NCI-H1105 (cell line): Measurements from ENCODE around the gene LRRTM4.

ENCODE experiments used
- DNase-seq: peaks from one replicate; lab custom pipeline; 2025; lab: John Stamatoyannopoulos, UW

Gene LRRTM4

GRCh38 chr2:77521931-77522470, at the start of gene LRRTM4:
LRRTM4 (minus strand) TSS chr2:77522376.
- DNase-seq = peak; percentile 18

- no peak for DNase-seq
These were observed 49.4 kb upstream of the LRRTM4 start for GRCh38 chr2:77571545-77571944.

GRCh38 chr2:77567723-77568122, 45.5 kb upstream of the LRRTM4 start:
- DNase-seq = no peak

- no peak for DNase-seq
These were observed 44.4 kb upstream of the LRRTM4 start for GRCh38 chr2:77566582-77566981.

- no peak for DNase-seq
These were observed 44.0 kb upstream of the LRRTM4 start for GRCh38 chr2:77566131-77566530.

- DNase-seq = no peak
These were observed 30.8 kb upstream of the LRRTM4 start for GRCh38 chr2:77552956-77553355.

GRCh38 chr2:77538031-77538430, 15.9 kb upstream of the LRRTM4 start:
- DNase-seq = no peak

- no peak for DNase-seq
These were observed 712 bp upstream of the LRRTM4 start for GRCh38 chr2:77522888-77523287.

- no peak for DNase-seq
These were observed 656 bp downstream of the LRRTM4 start for GRCh38 chr2:77521548-77521891.

- no peak for DNase-seq
These were observed 1.3 kb downstream of the LRRTM4 start for GRCh38 chr2:77520641-77521547.

GRCh38 chr2:77519888-77520506, 2.2 kb downstream of the LRRTM4 start:
- no peak for DNase-seq

GRCh38 chr2:77519164-77519887, 2.9 kb downstream of the LRRTM4 start:
- no peak for DNase-seq

- no peak for DNase-seq
These were observed 3.9 kb downstream of the LRRTM4 start for GRCh38 chr2:77518311-77518710.

GRCh38 chr2:77513191-77513590, 9.0 kb downstream of the LRRTM4 start:
- no peak for DNase-seq

- DNase-seq = no peak
These were observed 9.7 kb downstream of the LRRTM4 start for GRCh38 chr2:77512507-77512906.

GRCh38 chr2:77508511-77508910, 13.7 kb downstream of the LRRTM4 start:
- no peak for DNase-seq

GRCh38 chr2:77507657-77508056, 14.5 kb downstream of the LRRTM4 start:
- DNase-seq = no peak

GRCh38 chr2:77488141-77488540, 34.0 kb downstream of the LRRTM4 start:
- no peak for DNase-seq

- DNase-seq = no peak
These were observed 34.9 kb downstream of the LRRTM4 start for GRCh38 chr2:77487074-77487803.

GRCh38 chr2:77484026-77484425, 38.1 kb downstream of the LRRTM4 start:
- no peak for DNase-seq

GRCh38 chr2:77479895-77480294, 42.3 kb downstream of the LRRTM4 start:
- no peak for DNase-seq

- DNase-seq = no peak
These were observed 42.8 kb downstream of the LRRTM4 start for GRCh38 chr2:77479395-77479794.
